HG02852 (cell line): Measurements from ENCODE around the gene AFG1L.

ENCODE experiments used
- ATAC-seq: cut with Tn5 transposase; IDR thresholded peaks from one replicate; pipeline ENCODE4 v1.9.1; 2021; ENCODE audit warnings: mild to moderate bottlenecking, moderate library complexity; ENCODE audit not compliant: unreplicated experiment

The AFG1L gene

DNA sequence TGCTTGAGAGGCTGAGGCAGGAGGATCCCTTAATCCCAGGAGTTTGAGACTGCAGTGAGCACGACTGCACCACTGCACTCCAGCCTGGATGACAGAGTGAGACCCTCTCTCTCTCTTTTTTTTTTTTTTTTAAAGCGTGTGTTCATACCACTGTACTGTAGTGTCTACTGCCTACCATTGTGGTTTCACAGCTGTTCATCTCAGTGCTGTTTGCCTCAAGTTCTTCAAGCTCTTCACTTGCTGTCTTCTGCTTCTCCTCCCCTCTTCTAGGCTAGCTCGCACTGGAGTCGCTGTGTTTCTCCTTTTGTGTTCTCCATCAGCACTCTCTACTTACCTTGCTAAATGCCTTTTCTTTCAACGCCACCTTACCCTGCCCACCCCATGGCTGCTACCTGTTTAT, 273.2 kb downstream of the AFG1L start:
- ATAC-seq, result no peak

DNA sequence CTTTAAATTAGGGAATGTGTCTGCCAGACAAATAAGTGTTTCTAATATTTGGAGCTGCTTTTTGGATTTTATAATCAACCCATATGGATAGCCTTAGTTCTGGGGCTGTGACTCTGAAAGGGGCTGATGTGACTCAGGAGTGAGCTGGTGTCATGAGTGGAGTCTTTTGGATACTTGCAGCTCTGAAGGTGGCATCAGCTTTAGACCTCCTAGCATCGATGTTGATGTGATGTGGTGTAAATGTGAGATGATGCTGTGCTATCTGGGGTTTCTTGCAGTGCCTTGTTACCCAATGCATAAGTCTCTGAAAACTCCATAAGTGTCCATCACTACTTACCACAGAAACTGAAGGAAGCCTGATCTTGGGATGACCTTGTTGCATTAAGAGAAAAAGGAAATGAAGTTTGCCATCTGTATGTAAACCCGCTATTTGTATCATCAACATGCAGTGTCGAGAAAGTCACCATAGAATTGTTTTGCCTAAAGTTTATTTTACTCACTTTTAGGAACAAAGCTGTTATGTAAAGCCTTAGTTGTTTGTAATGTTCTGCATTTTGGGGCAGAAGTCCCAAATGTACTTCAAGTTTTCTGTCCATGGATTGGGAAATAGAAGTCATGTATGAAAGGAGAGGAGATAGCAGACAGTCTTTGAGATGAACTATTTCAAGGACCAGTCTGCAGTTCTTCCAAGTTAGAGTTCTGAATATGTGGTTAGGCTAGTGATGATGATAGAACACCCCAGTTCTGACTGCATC, 273.9 kb downstream of the AFG1L start:
- no peak for ATAC-seq

DNA sequence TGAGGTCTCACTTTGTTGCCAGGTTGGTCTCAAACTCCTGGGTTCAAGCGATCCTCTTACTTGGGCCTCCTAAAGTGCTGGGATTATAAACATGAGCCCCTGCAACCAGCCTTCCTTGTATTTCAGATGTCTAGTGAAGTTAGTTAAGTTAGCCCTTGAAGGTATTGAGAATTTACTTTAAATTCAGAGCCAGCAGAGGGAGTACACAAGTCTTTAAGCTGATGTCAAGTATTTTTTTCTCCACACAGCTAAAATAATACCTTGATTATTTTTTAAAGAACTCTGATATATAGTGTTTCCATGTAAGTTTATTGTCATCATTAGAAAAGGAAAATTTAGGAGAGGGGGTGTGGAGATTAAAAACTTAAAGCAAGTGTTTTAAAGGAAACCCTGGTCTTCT, 275.7 kb downstream of the AFG1L start:
- ATAC-seq, result no peak

DNA sequence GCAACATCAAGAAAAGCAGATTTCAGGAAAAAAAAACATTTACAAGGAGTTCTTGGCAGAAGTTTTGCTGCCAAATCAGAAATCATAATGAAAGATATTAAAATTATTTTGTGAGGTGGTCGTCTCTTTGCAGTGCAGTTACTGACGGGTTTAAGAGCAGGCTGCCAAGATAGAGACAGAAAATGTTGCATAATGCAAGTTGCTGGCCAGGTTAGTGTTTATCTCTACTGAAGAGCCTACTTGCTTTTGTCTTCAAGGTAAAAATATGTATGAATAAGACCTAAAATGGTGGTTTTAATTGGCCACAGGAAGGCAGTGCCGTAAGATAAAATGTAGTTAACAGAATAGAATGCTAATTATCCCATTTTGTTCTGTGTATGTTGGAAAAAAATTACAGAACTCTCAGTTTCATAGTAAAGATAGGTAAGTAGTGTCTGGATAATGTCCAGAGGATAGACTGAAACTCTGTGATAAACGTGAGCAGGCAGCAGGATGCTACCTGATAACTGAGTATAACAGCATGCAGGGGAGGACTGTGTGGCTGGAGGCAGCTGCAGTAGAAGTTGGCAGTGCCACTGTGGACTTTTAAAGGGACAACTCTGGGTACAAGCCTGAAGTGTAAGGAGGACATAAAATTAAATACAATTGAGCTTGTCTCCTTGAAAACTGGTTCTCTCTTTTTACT, 279.7 kb downstream of the AFG1L start:
- ATAC-seq, result no peak
